Measurements from ENCODE around the gene JOSD2.

Gene JOSD2

DNA sequence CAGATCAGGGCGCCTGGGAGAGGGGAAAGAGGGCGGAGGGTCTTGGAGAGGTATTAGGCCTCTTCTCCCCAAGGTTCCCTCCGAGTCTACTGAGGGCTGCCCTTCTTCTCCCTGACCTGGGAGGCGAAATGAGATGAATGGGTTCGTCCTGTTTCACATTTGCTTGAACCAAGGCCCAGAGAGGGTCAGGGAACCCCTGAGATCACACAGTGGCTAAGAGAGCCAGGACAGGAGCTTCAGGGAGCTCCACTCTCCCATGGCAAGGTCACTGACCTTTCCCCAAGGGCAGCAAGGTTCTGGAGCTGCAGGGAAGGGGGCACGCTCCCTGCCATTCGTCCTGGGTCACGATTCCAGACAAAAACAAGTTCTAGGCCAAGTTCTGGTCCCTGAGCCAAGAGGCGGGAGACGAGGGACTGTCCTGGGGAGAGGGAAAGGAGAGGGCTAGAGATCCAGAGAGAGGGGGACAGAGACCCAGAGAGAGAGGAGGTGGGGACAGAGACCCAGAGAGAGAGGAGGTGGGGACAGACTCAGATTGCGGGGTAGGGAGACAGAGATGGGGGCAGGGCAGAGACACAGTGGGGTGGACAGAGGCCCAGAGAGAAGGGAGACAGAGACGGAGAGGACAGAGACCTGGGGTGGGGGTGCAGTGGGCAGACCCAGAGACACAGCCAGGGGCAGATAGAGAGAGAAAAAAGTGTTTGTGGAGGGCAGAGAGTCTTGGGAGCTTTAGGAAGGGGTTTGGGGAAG is 2.2 kb upstream of the JOSD2 start:
- no peak for DNase-seq

DNA sequence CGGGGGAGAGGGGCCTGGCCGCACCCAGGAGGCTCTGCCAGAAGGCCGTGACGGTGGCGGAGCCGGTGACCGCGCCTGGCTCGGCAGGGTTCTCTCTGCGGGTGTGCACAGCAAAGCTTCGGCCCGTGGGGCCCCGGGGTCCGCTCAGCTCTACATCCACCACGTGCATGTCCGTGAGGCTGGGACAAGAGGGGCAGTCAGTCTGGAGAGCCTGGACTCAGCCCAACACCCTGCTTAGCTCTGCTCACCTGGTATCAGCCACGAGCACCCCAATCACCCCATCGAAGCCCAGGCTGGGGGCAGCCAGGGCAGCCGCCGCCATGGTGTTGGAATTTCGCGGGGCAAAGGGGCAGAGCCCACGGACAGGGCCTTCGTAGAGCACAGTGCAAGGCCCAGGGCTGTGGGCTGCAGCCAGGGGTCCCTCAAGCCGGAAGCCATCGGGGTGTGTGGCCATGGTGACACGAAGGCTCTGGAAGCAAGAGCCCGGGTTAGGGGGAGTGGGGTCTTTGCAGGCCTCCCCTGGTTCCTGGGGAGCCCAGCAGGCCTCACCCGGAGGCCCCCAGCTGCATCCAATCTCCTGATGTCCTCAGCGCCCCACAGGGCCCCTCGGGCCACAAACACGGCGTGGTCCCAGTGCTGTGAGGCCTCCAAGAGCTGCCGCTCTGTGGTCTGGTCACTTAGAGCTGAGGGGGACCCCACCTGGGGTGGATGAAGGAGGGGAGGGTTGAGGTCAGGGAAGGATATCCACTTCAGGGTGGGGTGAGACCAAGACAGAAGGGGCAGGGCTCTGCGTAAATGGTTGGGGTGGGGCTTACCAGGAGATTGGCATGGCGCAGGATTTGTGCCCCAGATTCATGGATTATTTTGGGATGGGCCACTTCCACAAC is 1.4 kb upstream of the JOSD2 start:
- no peak for DNase-seq

DNA sequence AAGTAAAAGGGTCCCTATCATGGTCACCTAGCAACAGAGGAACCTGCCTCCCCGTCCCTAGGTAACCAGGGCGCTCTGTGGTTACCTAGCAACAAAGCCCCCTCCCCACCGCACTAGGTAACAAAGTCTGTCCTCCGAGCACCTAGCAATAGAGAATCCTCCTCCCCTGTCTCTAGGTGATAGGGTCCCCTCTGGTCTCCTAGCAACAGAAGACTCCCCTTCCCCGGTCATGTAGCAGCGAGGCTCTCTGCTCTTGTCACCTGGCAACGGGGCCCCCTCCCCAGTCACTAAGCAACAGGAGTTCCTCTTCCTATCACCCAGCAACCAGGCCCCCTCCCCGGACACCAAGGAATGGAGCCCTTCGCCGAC is 307 bp downstream of the JOSD2 start:
- DNase-seq = peak; percentile 97

DNA sequence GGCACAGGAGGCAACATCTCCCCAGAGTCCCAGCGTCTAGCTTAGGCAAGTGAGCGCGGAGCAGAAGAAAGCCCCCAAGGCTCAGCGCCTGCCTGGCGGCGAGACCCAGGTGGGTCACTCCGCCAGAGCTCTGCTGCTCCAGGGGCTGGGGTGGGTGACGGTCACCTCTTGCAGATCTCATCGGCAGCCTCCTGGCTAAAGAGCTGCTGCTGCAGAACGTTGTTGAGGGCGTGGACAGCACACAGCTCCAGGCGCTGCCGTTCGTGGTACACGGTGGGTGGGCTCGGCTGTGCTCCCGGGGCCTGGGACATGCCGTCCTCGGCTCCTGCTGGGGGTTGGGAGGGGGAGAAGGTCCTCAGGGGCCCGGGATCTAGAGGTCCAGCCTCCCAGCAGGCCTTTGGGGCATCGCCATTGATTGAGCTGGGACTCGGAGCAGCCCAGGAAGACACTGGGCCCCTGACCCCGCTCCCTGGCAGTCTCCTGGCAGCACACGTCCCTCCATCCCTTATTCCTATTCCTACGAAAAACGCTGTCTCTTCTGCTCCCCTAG is 795 bp downstream of the JOSD2 start:
- no peak for DNase-seq

DNA sequence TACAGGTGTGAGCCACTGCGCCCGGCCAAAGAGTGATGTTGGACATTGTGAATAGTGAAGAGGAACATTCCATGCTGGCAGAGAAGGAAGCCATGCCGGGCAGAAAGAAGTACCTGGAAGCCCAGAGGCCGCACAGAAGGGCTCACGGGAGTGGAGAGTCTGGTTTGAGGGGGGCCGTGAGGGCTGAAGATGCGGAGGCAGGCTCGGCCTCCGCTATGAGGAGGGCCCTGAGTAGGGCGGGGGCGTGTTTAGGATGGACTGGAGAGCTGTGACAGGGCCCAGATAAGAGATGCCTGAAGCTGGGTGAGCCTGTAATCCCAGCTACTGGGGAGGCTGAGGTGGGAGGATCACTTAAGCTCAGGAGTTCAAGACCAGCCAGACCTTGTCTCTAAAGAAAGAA is 1.6 kb downstream of the JOSD2 start:
- no peak for DNase-seq

DNA sequence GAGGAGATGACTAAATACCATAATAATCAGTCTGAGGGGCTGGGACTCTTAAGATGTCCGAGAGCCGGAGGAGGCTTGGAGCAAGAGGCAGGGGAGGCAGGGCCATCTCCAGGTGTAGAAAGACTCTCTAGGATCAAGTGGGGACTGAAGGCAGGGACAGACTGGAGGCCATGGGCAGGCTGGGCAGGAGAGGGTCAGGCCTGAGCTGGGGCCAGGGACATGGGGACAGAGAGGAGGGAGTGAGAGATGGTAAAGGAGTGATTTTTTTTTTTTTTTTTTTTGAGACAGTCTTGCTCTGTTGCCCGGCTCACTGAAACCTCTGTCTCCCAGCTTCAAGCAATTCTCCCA is 2.2 kb downstream of the JOSD2 start:
- DNase-seq = no peak

DNA sequence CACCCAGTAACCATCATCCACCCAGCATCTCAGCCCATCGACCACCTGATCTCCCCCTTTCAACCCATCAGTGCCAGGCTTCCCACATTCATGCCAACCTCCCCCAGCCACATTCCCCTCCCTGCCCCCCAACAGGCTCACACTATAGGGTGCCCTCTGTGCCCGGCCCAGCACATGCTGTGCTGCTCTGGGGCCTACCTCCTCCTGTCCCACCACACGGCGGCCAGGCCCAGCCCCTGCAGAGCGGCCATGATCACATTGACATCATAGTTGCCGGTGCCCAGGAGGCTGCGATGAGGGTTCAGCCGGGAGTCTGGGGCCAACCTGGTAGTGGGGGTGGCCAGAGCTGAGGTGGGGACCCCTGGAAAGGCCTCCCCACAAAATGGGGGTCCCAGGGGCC is 3.6 kb downstream of the JOSD2 start:
- no peak for DNase-seq

DNA sequence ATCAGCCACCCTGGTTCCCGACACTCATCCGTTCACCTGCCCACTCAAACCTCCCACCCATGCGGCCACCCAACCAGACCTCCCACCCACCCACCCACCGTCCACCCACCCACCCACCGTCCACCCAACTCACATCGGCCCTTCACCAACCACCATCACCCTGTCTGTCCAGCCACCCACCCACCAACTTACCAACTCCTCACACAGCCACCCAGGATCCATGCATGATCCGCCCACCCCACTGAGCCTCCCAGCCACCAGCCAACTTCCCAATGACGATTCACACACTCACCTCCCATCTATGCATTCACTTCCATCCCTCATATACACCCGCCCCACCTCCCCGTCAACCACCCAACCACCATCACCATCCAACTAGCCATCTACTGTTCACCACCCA is 4.3 kb downstream of the JOSD2 start:
- DNase-seq = no peak

DNA sequence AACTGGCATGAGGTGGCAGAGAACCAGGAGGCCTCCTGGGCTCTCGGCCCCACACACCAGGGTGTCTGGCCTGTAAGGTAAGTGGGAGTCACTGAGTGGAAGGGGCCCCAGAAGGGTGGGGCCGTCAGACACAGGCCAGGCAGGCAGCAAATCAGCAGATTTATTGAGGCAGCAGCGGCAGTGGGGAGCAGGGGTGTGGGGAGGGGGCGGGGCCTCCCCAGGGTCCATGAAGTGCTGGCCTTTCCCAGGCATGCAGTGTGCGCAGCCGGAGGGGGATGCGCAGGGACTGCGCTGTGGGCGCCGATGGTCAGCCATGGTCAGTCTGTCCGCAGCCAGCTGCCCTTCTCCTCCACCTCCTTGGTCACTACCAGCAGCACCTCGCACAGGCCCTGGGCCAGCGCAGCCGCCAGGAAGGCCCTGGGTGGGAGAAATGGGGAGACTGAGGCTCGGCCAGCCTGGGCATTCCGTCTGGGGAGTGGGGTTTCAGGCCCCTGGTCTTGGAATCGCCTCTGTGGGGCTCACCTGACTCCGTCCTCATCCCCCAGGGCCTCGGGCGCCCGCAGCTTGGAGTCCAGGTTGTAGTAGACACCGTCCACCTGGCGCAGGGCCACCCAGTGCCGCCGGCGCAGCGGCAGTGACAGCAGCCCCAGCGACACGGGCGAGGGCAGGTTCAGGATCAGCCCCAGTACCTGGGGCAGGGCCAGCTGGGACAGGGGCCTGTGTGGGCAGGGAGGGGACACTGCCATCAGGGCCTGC is 5.0 kb downstream of the JOSD2 start:
- no peak for DNase-seq

DNA sequence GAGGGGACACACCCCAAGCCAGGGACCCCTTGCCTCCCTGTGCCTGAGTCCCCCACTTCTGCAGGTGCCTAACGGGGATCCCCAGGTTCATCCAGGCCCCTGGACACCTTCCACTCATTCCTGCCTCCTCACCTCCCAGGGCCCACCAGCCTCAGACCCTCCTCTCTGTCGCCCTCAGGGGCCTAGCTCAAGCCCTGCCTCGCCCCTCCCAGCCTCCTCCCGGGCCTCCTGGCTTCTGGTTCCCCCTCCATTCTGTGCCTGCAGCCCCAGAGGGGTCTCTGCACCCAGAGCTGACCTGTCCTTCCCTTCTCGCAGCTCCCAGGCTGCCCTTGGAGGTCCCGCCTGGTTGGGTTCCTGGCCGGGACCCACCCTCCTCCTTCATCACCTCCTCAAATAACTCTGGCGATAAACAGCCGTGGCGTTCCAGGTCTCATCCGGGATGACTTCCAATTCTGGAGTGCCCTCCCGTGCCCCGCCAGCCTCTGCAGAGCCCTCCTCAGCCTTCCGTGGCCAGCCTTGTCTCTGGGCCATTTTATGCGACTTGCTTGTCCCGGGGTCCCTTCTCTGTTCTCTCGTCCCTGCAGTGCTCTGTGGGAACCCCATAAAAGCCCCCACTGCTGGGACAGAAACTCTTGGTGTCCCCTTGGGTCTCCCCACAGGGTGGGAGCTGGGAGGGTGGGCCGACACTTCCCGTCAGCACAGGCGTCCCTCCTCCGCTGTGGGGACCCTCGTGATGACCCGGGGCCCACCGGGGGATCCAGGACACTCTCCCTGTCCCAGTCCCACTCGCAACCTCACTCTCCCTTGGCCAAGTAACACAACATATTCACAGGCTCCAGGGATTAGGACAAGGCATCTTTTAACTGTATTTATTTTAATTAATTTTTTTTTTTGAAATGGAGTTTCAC is 9.2 kb downstream of the JOSD2 start:
- DNase-seq = no peak

DNA sequence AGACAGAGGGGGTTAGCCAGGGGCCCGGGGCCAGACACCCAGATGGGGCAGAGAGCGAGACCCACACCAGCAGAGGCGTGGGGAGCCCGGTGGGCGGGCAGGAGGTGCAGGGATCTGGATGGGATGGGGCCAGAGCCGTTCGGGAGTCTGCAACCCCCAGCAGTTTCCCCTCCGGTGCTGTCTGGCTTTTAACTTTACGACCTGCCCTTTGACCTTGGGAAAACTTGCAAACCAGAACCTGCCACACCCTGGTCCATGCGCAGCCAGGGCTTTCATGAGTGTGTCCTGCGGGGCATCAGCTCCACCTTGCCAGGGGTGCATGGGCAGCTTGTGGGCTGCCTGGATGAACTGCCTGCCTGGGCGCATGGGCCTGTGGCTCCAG is 9.8 kb downstream of the JOSD2 start:
- no peak for DNase-seq

DNA sequence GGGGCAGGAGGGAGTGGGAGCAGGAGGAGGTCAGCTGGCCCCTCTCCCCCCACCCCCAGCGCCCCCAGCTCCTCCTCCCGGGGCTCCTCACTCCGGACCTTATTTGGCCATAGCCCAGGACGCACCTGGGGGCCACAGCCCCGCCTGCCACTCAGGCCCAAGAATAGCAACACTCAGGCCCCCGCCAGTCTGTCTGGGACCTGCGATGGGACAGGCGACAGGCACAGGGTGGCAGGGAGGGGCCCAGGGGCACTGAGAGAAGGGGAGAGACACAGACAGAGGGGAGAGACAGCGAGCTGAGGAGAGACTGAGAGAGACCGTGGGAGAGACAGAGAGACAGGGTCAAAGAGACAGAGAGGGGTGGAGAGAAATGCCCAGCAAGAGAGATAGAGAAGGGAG is 10.2 kb downstream of the JOSD2 start:
- DNase-seq = no peak

DNA sequence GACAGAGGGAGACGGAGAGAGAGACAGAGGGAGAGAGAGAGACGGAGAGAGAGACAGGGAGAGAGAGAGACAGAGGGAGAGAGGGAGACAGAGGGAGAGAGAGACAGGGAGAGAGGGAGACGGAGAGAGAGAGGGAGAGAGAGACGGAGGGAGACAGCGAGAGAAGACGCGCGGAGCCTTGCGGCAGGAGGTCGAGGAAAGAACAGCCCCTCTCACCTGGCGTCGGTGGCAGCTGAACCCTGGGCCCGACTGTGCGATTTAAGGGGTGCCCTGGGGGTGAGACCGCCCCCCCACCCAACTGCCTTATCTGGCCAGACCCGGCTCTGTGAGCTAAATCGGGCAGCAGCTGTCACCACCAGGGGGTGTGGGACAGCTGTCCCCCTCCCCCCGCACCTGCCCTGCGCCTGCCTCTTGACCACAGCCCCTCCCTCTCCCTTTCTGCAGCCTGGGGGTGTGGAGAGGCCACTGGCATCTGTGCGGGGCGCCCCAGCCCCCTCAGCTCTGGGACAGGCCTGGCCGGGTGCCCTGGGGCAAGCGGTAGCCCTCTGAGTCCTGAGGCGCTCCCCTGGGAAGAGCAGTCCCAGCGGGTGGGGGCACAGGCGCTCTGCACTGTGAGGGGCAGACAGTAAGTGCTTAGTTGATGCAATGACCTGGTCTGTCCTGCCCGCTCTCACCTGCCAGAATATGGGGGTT is 10.8 kb downstream of the JOSD2 start:
- no peak for DNase-seq

DNA sequence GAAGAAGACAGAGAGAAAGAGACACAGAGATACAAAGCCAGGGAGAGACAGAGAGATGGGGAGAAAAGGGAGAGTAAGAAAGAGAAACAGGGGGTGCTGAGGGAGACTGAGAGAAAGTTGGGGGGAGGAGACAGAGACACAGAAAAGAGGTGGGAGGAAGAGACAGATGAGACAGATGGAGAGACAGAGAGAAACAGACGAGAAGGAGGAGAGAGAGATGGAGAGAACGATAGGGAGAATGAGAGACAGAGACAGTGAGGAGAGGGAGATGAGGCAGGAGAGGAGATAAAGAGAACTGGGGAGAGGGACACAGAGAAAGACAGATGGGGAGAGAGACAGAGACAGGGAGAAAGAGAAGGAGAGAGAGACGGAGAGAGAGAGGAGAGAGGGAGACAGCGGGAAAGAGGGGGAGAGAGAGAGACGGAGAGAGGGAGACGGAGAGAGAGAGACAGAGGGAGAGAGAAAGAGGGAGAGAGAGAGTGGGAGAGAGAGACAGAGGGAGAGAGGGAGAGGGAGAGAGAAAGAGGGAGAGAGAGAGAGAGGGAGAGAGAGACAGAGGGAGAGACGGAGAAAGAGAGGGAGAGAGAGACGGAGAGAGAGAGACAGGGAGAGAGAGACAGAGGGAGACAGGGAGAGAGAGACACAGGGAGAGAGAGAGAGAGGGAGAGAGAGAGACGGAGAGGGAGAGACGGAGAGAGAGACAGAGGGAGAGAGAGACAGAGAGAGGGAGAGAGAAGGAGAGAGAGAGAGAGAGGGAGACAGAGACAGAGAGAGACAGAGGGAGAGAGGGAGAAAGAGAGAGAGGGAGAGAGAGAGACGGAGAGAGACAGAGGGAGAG is 12.6 kb downstream of the JOSD2 start:
- no peak for DNase-seq

DNA sequence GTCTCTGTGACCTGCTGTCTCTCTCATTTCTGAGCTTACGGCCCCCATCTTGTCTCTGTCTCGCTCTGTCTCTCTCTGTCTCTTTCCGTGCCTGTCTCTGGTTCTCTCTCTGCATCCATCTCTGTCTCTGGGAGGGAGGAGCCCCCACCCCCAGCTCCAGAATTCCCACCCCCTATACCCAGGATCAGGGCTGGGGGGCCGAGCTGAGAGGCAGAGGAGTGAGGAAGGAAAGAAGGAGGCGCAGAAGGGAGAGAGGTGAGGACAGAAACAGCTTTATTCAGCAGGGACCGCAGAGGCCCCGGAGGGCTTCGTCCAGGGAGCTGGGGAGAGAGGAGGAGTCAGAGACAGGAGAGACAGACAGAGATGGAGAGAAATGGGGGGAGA is 14.0 kb downstream of the JOSD2 start:
- no peak for DNase-seq

DNA sequence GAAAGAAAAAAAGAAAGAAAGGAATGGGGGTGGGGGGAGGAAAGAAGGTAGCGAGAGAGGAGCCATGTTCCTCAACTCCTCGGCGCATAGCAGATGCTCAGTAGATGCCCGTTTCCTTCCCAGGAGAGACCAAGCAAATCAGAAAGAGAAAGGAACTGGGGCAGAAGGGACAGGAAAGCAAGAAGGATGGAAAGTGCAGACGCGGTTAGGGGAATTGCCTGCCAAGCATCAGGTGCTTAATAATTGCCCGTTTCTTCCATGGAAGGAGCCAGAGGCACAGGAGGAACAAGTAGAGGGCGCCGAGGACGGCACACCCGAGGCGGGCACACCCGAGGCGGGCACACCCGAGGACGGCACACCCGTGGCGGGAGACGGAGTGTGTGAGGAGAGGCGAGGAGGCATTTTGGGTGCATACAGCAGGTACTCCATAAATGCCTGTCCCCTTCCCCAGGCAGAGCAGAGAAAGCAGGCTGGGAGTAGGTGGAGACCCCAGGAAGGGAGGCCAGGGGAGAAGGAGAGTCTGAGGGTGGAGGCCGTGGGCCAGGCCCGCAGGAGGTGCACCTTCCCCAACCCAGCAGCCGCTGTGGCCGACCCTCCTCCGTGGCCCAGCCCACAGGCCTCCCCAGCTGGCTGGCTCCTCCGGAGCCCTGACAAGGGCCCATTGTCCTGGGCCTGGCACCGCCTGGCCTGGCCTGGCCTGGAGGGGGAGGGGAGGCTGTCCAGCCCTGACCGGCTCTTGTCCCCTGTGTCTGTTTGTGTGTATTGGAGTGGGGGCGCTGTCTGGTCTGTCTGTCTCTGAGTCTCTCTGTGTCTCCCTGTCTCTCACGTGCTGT is 14.6 kb downstream of the JOSD2 start:
- no peak for DNase-seq

DNA sequence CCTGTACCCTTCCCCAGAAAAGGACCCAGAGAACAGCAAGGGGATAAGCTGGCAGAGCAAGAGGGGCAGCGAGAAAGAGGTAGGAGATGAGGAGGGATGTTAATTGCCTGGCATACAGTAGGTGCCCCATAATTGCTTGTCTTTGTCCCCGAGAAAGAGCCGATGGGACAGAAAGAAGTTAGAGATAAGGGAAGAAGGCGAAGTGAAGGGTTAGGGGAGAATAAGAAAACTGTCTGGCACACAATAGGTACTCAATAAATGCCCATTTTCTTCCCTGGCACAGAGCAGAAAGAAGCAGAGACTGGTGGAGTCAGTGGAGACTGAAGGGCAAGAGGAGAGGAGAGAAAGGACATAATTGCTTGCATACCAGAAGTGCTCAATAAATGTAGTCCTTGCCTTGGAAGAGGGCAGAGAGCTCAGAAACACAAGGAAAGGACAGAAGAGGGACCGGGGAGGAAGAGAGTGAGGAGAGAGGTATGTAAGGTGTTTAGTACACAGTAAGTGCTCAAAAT is 15.9 kb downstream of the JOSD2 start:
- DNase-seq = no peak

DNA sequence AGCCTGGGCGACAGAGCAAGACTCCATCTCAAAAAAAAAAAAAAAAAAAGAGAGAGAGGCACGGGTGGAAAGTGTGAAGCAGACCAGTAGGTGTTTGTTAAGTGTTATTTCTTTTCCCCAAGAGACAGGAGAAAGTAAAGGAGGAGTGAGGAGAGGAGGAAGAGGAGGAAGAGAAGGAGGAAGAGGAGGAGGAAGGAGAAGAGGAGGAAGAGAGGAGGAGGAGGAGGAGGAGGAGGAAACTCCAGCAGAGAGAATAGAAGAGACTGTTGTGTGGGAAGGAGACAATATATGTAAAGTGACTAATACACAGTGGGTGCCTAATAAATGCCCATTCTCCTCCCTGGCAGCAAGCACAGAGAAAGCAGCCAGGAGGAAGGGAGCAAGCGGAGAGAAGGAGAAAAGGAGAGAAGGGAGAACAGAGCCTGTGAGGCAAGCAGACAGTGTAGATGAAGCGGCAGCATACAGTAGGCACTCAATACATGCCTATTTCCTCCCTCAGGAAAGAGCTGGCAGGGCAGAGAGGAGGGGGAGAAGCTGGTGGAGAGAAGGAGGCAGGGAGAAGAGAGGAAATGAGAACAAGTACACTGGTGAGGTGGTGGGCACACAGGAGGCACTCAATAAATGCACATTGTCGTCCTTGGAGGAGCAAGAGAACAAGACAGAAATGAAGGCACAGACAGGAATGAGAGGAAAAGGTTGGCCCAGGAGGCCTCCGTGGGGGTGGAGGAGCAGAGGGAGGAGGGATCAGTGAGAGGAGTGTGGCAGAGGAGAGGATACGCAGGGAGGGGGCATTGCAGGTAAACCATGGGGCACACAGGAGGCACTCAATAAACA is 16.6 kb downstream of the JOSD2 start:
- DNase-seq = no peak

DNA sequence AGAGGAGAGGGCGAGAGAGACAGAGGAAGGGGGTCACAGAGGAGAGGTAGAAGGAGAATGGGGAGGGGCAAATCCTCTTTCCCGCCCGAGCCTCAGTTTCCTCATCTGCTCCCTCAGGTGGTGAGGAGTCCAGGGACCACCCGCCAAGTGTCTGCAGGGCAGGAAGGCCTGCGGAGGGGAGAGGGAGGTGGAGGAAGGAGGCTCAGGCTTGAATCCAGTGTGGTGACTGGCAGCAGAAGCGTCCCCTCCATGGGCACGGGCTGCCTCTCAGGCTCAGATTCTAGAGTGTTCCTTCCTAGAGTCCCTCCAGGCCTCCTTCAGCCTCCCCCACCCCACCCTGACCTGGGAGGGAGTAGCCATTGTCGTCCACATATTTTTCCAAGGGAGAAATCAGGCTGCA is 17.8 kb downstream of the JOSD2 start:
- DNase-seq = no peak

Measured in NCI-H748 treated with DMSO at 0.1 percent for 48 hours (cell line).